Stimulated activated naive CD8-positive, alpha-beta T cell treated with anti-CD3 and anti-CD28 coated beads, Interleukin-15, amount 100 ng/mL, for 72 hours (primary cell): ENCODE measurements around the gene BHLHE40.

ENCODE experiments used
- ATAC-seq: fragments of 150-1000 bp; cut with Tn5 transposase; 2 replicates; pipeline ENCODE4 v1.10.0; 2021; ENCODE audit warnings: mild to moderate bottlenecking, moderate library complexity
- DNase-seq, 2 donors: peaks; one replicate each; pipeline ENCODE4 v3.0.0; 2021 to 2022
- H3K27ac Mint-ChIP-seq, 2 donors: one replicate each; pipeline ENCODE4 v1.8.0; 2022; ENCODE audit warnings: mild to moderate bottlenecking in 2 of 2, mixed read lengths in 2 of 2, moderate library complexity in 2 of 2
- H3K27me3 Mint-ChIP-seq: one replicate; pipeline ENCODE4 v1.8.0; 2022; ENCODE audit warnings: mixed read lengths
- H3K4me1 Mint-ChIP-seq: one replicate; pipeline ENCODE4 v1.8.0; 2022; ENCODE audit warnings: mild to moderate bottlenecking, mixed read lengths
- H3K4me3 Mint-ChIP-seq, 2 donors: one replicate each; pipeline ENCODE4 v1.8.0; 2022; ENCODE audit warnings: mild to moderate bottlenecking in 2 of 2, mixed read lengths in 2 of 2, moderate library complexity in 1 of 2
- H3K9me3 Mint-ChIP-seq, 2 donors: one replicate each; pipeline ENCODE4 v1.8.0; 2022; ENCODE audit warnings: mixed read lengths in 2 of 2

Gene BHLHE40

GRCh38 chr3:4979428-4980228 is at the start of gene BHLHE40:
TSS of gene BHLHE40 (plus strand) at chr3:4979437. CDS start at chr3:4979719, 282 bp downstream.
- ATAC-seq (peak; percentile 24), DNase-seq (no peak)
- Mint-ChIP-seq H3K4me1 (peaks cover 42% of the 10 kb centered on the region), H3K27me3 (no peaks in the 10 kb centered on the region), H3K9me3 (no peaks in the 10 kb centered on the region), H3K27ac (peak within 1 kb of the TSS; percentile 99 to 100), H3K4me3 (peak within 1 kb of the TSS; percentile 93 to 99)

GRCh38 chr3:4930501-4930900 is 48.7 kb upstream of the BHLHE40 start:
- ATAC-seq (no peak), DNase-seq (no peak)
- Mint-ChIP-seq H3K4me3 (no peak overlapping the region), H3K27me3 (no peaks in the 10 kb centered on the region), H3K27ac (no peak overlapping the region), H3K4me1 (peaks cover 59% of the 10 kb centered on the region), H3K9me3 (peaks cover 6 to 9% of the 10 kb centered on the region in 2 donors)

GRCh38 chr3:4934050-4934449 is 45.2 kb upstream of the BHLHE40 start:
- no peak for DNase-seq
- no peak overlapping the region for H3K4me3 Mint-ChIP-seq
- peaks cover 45% of the 10 kb centered on the region for H3K4me1 Mint-ChIP-seq
- H3K27ac Mint-ChIP-seq = no peak overlapping the region
- no peaks in the 10 kb centered on the region for H3K27me3 Mint-ChIP-seq
- H3K9me3 Mint-ChIP-seq = no peaks in the 10 kb centered on the region
- ATAC-seq = no peak

GRCh38 chr3:4935347-4935746 is 43.9 kb upstream of the BHLHE40 start:
- no peaks in the 10 kb centered on the region for H3K27me3 Mint-ChIP-seq
- peak overlapping the region; percentile 18 to 50 for H3K4me3 Mint-ChIP-seq
- ATAC-seq (peak; percentile 85), DNase-seq (peak; percentile 13 to 36)
- H3K27ac Mint-ChIP-seq = no peak overlapping the region
- H3K9me3 Mint-ChIP-seq = no peaks in the 10 kb centered on the region
- peaks cover 45% of the 10 kb centered on the region for H3K4me1 Mint-ChIP-seq

GRCh38 chr3:4936982-4937614 is 42.1 kb upstream of the BHLHE40 start:
- ATAC-seq (peak; percentile 46), DNase-seq (no peak)
- Mint-ChIP-seq H3K4me3 (peak overlapping the region in 1 of 2 donors; percentile 4), H3K9me3 (no peaks in the 10 kb centered on the region), H3K27me3 (no peaks in the 10 kb centered on the region), H3K4me1 (peaks cover 36% of the 10 kb centered on the region), H3K27ac (no peak overlapping the region)

GRCh38 chr3:4938281-4938982 is 40.8 kb upstream of the BHLHE40 start:
- no peaks in the 10 kb centered on the region for H3K9me3 Mint-ChIP-seq
- H3K4me3 Mint-ChIP-seq = no peak overlapping the region
- ATAC-seq (no peak), DNase-seq (no peak)
- no peak overlapping the region for H3K27ac Mint-ChIP-seq
- H3K27me3 Mint-ChIP-seq = no peaks in the 10 kb centered on the region
- H3K4me1 Mint-ChIP-seq = peaks cover 34% of the 10 kb centered on the region

GRCh38 chr3:4939276-4939675 is 40.0 kb upstream of the BHLHE40 start:
- Mint-ChIP-seq H3K4me1 (peaks cover 34% of the 10 kb centered on the region), H3K27ac (no peak overlapping the region), H3K27me3 (no peaks in the 10 kb centered on the region), H3K4me3 (no peak overlapping the region), H3K9me3 (no peaks in the 10 kb centered on the region)
- DNase-seq = no peak
- ATAC-seq = no peak

GRCh38 chr3:4940985-4941384 is 38.3 kb upstream of the BHLHE40 start:
- Mint-ChIP-seq H3K4me1 (peaks cover 18% of the 10 kb centered on the region), H3K4me3 (no peak overlapping the region), H3K27ac (no peak overlapping the region), H3K27me3 (no peaks in the 10 kb centered on the region), H3K9me3 (no peaks in the 10 kb centered on the region)
- ATAC-seq (no peak), DNase-seq (no peak)

- Mint-ChIP-seq H3K27me3 (no peaks in the 10 kb centered on the region), H3K4me1 (peaks cover 5% of the 10 kb centered on the region), H3K4me3 (no peak overlapping the region), H3K9me3 (no peaks in the 10 kb centered on the region), H3K27ac (no peak overlapping the region)
- no peak for ATAC-seq
- DNase-seq = no peak
Observed at GRCh38 chr3:4943549-4943948, 35.7 kb upstream of the BHLHE40 start.

GRCh38 chr3:4945324-4945723 is 33.9 kb upstream of the BHLHE40 start:
- no peak for ATAC-seq
- H3K4me3 Mint-ChIP-seq = no peak overlapping the region
- H3K9me3 Mint-ChIP-seq = no peaks in the 10 kb centered on the region
- H3K27ac Mint-ChIP-seq = no peak overlapping the region
- H3K27me3 Mint-ChIP-seq = no peaks in the 10 kb centered on the region
- peaks cover 5% of the 10 kb centered on the region for H3K4me1 Mint-ChIP-seq
- DNase-seq = no peak

GRCh38 chr3:4947028-4947427 is 32.2 kb upstream of the BHLHE40 start:
- Mint-ChIP-seq H3K4me1 (peaks cover 5% of the 10 kb centered on the region), H3K27me3 (no peaks in the 10 kb centered on the region), H3K27ac (no peak overlapping the region), H3K4me3 (no peak overlapping the region), H3K9me3 (no peaks in the 10 kb centered on the region)
- DNase-seq (no peak), ATAC-seq (no peak)

- H3K4me1 Mint-ChIP-seq = peaks cover 5% of the 10 kb centered on the region
- H3K9me3 Mint-ChIP-seq = no peaks in the 10 kb centered on the region
- no peak overlapping the region for H3K4me3 Mint-ChIP-seq
- H3K27me3 Mint-ChIP-seq = no peaks in the 10 kb centered on the region
- DNase-seq (no peak), ATAC-seq (no peak)
- H3K27ac Mint-ChIP-seq = peak overlapping the region; percentile 63 to 75
Observed at GRCh38 chr3:4948395-4948794, 30.8 kb upstream of the BHLHE40 start.

GRCh38 chr3:4949004-4949403 is 30.2 kb upstream of the BHLHE40 start:
- ATAC-seq = no peak
- Mint-ChIP-seq H3K4me1 (peaks cover 2% of the 10 kb centered on the region), H3K27me3 (no peaks in the 10 kb centered on the region), H3K9me3 (no peaks in the 10 kb centered on the region), H3K4me3 (no peak overlapping the region), H3K27ac (no peak overlapping the region)
- no peak for DNase-seq

GRCh38 chr3:4949659-4950058 is 29.6 kb upstream of the BHLHE40 start:
- Mint-ChIP-seq H3K27me3 (no peaks in the 10 kb centered on the region), H3K4me3 (no peak overlapping the region), H3K9me3 (no peaks in the 10 kb centered on the region), H3K27ac (no peak overlapping the region), H3K4me1 (no peaks in the 10 kb centered on the region)
- no peak for ATAC-seq
- DNase-seq = no peak

- Mint-ChIP-seq H3K9me3 (no peaks in the 10 kb centered on the region), H3K27ac (no peak overlapping the region), H3K4me3 (no peak overlapping the region), H3K27me3 (no peaks in the 10 kb centered on the region), H3K4me1 (no peaks in the 10 kb centered on the region)
- DNase-seq (no peak), ATAC-seq (no peak)
Observed at GRCh38 chr3:4950351-4950784, 28.9 kb upstream of the BHLHE40 start.

- Mint-ChIP-seq H3K4me1 (no peaks in the 10 kb centered on the region), H3K27me3 (no peaks in the 10 kb centered on the region), H3K27ac (no peak overlapping the region), H3K9me3 (no peaks in the 10 kb centered on the region), H3K4me3 (no peak overlapping the region)
- no peak for ATAC-seq
- DNase-seq = no peak
Observed at GRCh38 chr3:4950948-4951347, 28.3 kb upstream of the BHLHE40 start.
